ENCODE data around the gene PEMT.

PEMT gene

DNA sequence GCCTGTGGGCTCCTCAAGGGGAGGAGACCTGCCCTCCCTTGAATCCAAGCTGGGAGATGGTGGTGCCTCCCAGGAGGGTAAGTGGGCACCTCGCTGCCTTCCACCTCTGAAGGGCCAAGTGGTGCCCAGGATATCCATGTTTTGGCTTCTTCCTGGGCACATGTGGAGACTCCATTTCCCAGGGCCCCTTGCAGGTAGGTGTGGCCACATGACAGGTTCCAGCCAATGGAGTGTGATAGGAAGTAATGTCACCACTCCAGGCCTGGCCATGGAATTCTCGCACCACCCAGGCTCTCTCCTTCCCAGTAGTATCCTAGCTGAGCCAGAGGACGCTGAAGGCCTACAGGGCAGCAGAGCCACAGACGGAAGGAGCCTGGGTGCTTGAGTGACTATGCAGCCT lies 17.6 kb upstream of the PEMT start:
- Histone ChIP-seq H3K4me1 (ENCODE audit: control insufficient read depth, insufficient read depth, low read length) (no peaks in the 10 kb centered on the region), H3K27ac (ENCODE audit: extremely low read depth, low read depth, low read length) (no peak overlapping the region), H3K36me3 (ENCODE audit: control insufficient read depth in 2 of 2, insufficient read depth in 1 of 2, low read length in 2 of 2) (no peaks in the 10 kb centered on the region), H3K4me3 (ENCODE audit: low read depth, low read length) (no peak overlapping the region), H3K9me3 (ENCODE audit: control insufficient read depth, insufficient read depth, low read depth, low read length) (no peaks in the 10 kb centered on the region)
- TF ChIP-seq, protein P1, sequence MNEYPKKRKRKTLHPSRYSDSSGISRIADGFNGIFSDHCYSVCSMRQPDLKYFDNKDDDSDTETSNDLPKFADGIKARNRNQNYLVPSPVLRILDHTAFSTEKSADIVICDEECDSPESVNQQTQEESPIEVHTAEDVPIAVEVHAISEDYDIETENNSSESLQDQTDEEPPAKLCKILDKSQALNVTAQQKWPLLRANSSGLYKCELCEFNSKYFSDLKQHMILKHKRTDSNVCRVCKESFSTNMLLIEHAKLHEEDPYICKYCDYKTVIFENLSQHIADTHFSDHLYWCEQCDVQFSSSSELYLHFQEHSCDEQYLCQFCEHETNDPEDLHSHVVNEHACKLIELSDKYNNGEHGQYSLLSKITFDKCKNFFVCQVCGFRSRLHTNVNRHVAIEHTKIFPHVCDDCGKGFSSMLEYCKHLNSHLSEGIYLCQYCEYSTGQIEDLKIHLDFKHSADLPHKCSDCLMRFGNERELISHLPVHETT (tag by site-specific recombination; IDR thresholded peaks at IDR 0.05) = no peak
- TF ChIP-seq, protein P2, sequence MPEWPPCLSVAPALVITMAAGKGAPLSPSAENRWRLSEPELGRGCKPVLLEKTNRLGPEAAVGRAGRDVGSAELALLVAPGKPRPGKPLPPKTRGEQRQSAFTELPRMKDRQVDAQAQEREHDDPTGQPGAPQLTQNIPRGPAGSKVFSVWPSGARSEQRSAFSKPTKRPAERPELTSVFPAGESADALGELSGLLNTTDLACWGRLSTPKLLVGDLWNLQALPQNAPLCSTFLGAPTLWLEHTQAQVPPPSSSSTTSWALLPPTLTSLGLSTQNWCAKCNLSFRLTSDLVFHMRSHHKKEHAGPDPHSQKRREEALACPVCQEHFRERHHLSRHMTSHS (tag by site-specific recombination; IDR thresholded peaks at IDR 0.05) = no peak
- no peak for TF ChIP-seq GLIS2 (tag by site-specific recombination; IDR thresholded peaks at IDR 0.05)
- no peak for TF ChIP-seq ZNF843 (tag by site-specific recombination; IDR thresholded peaks at IDR 0.05)
- POLR2A ChIA-PET = interaction anchor here (0.6 kb wide), 1 partner anchor 217 kb away, joined by 5 read pairs; no protein-coding TSS in a partner anchor
- CTCF ChIA-PET = no interaction called here

DNA sequence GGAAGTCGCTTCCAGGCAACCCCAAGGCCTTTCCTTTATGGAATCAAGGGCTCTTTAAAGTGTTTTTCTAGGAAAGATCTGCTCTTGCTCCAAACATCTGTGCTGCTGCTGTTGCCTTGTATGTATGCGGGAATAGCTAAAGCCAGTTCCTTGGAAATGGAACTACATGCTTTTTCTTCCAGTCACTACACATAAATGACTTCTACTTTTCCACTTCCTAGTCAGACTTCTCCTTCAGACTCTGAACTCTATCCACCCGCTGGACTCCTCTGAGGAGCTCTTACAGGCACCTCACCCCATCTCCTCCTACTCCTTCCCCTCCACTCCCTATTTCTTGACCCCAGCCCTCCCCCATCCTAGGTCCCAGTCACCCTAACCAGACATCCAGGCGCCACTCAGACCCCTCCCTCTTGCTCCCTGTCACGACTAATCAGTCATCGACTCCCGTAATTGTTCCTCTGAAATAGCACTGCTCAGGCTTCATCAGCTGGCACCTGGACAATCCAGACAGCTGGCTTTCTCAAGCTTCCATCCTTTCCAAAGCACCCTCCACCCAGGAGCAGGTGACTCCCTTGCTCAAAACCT lies 15.0 kb upstream of the PEMT start:
- ChIA-PET CTCF (interaction anchor here (0.6 kb wide), 1 partner anchor 74 kb away, joined by 3 read pairs; no protein-coding TSS in a partner anchor), POLR2A (no interaction called here)
- Histone ChIP-seq H3K27ac (ENCODE audit: extremely low read depth, low read depth, low read length) (no peak overlapping the region), H3K4me3 (ENCODE audit: low read depth, low read length) (no peak overlapping the region), H3K4me1 (ENCODE audit: control insufficient read depth, insufficient read depth, low read length) (no peaks in the 10 kb centered on the region), H3K36me3 (ENCODE audit: control insufficient read depth in 2 of 2, insufficient read depth in 1 of 2, low read length in 2 of 2) (no peaks in the 10 kb centered on the region), H3K9me3 (ENCODE audit: control insufficient read depth, insufficient read depth, low read depth, low read length) (no peaks in the 10 kb centered on the region)
- TF ChIP-seq ZNF514 (tag by site-specific recombination; IDR thresholded peaks at IDR 0.05) = no peak
- TF ChIP-seq, protein P3, sequence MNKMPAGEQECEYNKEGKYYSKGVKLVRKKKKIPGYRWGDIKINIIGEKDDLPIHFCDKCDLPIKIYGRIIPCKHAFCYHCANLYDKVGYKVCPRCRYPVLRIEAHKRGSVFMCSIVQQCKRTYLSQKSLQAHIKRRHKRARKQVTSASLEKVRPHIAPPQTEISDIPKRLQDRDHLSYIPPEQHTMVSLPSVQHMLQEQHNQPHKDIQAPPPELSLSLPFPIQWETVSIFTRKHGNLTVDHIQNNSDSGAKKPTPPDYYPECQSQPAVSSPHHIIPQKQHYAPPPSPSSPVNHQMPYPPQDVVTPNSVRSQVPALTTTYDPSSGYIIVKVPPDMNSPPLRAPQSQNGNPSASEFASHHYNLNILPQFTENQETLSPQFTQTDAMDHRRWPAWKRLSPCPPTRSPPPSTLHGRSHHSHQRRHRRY (tag by site-specific recombination; IDR thresholded peaks at IDR 0.05) = no peak
- TF ChIP-seq, protein P1 (tag by site-specific recombination; IDR thresholded peaks at IDR 0.05) = no peak
- no peak for TF ChIP-seq ZNF302 (tag by site-specific recombination; IDR thresholded peaks at IDR 0.05; ENCODE audit: low read depth)
- TF ChIP-seq ZNF76 (tag by site-specific recombination; IDR thresholded peaks at IDR 0.05; ENCODE audit: borderline replicate concordance, low read depth) = no peak
- no peak for TF ChIP-seq ZNF473 (tag by site-specific recombination; IDR thresholded peaks at IDR 0.05)
- TF ChIP-seq ZEB2 (tag by site-specific recombination; IDR thresholded peaks at IDR 0.05) = no peak

DNA sequence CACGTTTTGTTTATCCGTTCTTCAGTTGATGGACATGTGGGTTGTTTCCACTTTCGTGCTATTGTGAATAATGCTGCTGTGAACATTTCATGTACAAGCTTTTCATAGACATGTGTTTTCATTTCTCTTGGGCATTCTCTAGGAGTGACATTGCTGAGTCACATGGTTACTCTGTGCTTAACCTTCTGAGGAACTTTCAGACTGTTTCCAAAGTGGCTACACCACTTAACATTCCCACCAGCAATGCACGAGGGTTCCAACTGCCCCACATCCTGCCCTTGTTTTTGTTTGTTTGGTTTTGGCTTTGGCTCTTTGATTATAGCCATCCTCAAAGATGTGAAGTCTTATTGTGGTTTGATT lies 14.2 kb upstream of the PEMT start:
- ChIA-PET CTCF (no interaction called here), POLR2A (no interaction called here)
- H3K4me1 ChIP-seq (ENCODE audit: control insufficient read depth, insufficient read depth, low read length) = no peaks in the 10 kb centered on the region
- H3K4me3 ChIP-seq (ENCODE audit: low read depth, low read length) = no peak overlapping the region
- H3K9me3 ChIP-seq (ENCODE audit: control insufficient read depth, insufficient read depth, low read depth, low read length) = no peaks in the 10 kb centered on the region
- no peaks in the 10 kb centered on the region for H3K36me3 ChIP-seq (ENCODE audit: control insufficient read depth in 2 of 2, insufficient read depth in 1 of 2, low read length in 2 of 2)
- H3K27ac ChIP-seq (ENCODE audit: extremely low read depth, low read depth, low read length) = no peak overlapping the region
- TF ChIP-seq, protein P4, sequence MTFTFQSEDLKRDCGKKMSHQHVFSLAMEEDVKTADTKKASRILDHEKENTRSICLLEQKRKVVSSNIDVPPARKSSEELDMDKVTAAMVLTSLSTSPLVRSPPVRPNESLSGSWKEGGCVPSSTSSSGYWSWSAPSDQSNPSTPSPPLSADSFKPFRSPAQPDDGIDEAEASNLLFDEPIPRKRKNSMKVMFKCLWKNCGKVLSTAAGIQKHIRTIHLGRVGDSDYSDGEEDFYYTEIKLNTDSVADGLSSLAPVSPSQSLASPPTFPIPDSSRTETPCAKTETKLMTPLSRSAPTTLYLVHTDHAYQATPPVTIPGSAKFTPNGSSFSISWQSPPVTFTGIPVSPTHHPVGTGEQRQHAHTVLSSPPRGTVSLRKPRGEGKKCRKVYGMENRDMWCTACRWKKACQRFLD (tag by site-specific recombination; IDR thresholded peaks at IDR 0.05) = no peak
- TF ChIP-seq ZNF624 (tag by site-specific recombination; IDR thresholded peaks at IDR 0.05) (no peak), ZNF548 (tag by site-specific recombination; IDR thresholded peaks at IDR 0.05) (no peak), ZNF501 (tag by site-specific recombination; IDR thresholded peaks at IDR 0.05) (no peak)
- TF ChIP-seq, protein P5, sequence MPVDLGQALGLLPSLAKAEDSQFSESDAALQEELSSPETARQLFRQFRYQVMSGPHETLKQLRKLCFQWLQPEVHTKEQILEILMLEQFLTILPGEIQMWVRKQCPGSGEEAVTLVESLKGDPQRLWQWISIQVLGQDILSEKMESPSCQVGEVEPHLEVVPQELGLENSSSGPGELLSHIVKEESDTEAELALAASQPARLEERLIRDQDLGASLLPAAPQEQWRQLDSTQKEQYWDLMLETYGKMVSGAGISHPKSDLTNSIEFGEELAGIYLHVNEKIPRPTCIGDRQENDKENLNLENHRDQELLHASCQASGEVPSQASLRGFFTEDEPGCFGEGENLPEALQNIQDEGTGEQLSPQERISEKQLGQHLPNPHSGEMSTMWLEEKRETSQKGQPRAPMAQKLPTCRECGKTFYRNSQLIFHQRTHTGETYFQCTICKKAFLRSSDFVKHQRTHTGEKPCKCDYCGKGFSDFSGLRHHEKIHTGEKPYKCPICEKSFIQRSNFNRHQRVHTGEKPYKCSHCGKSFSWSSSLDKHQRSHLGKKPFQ (tag by site-specific recombination; IDR thresholded peaks at IDR 0.05) = no peak
- TF ChIP-seq, protein P6, sequence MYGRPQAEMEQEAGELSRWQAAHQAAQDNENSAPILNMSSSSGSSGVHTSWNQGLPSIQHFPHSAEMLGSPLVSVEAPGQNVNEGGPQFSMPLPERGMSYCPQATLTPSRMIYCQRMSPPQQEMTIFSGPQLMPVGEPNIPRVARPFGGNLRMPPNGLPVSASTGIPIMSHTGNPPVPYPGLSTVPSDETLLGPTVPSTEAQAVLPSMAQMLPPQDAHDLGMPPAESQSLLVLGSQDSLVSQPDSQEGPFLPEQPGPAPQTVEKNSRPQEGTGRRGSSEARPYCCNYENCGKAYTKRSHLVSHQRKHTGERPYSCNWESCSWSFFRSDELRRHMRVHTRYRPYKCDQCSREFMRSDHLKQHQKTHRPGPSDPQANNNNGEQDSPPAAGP (tag by site-specific recombination; IDR thresholded peaks at IDR 0.05) = no peak
- TF ChIP-seq, protein P7, sequence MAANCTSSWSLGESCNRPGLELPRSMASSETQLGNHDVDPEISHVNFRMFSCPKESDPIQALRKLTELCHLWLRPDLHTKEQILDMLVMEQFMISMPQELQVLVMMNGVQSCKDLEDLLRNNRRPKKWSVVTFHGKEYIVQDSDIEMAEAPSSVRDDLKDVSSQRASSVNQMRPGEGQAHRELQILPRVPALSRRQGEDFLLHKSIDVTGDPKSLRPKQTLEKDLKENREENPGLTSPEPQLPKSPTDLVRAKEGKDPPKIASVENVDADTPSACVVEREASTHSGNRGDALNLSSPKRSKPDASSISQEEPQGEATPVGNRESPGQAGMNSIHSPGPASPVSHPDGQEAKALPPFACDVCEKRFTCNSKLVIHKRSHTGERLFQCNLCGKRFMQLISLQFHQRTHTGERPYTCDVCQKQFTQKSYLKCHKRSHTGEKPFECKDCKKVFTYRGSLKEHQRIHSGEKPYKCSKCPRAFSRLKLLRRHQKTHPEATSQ (tag by site-specific recombination; IDR thresholded peaks at IDR 0.05) = no peak
- TF ChIP-seq, protein P8, sequence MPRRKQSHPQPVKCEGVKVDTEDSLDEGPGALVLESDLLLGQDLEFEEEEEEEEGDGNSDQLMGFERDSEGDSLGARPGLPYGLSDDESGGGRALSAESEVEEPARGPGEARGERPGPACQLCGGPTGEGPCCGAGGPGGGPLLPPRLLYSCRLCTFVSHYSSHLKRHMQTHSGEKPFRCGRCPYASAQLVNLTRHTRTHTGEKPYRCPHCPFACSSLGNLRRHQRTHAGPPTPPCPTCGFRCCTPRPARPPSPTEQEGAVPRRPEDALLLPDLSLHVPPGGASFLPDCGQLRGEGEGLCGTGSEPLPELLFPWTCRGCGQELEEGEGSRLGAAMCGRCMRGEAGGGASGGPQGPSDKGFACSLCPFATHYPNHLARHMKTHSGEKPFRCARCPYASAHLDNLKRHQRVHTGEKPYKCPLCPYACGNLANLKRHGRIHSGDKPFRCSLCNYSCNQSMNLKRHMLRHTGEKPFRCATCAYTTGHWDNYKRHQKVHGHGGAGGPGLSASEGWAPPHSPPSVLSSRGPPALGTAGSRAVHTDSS (tag by site-specific recombination; IDR thresholded peaks at IDR 0.05) = no peak

Measured in HEK293 (cell line).